Glutamatergic neuron (in vitro differentiated cells): ENCODE data around the gene SERINC2. TPM values are rescaled to one million over a fixed set of nuclear protein-coding genes. Genes with fewer than 3 reads are reported as not detected.

Experiments
- DNase-seq: peaks from one replicate; pipeline ENCODE4 v3.0.0; 2022
- H3K27ac Mint-ChIP-seq: one replicate; pipeline ENCODE4 v1.8.0; 2020; ENCODE audit warnings: mild to moderate bottlenecking, mixed read lengths, inconsistent platforms; ENCODE audit not compliant: unreplicated experiment
- H3K27me3 Mint-ChIP-seq: one replicate; pipeline ENCODE4 v1.8.0; 2020; ENCODE audit warnings: mild to moderate bottlenecking, moderate library complexity, mixed read lengths, inconsistent platforms; ENCODE audit not compliant: unreplicated experiment
- H3K36me3 Mint-ChIP-seq: one replicate; pipeline ENCODE4 v1.8.0; 2020; ENCODE audit warnings: mild to moderate bottlenecking, mixed read lengths, inconsistent platforms; ENCODE audit not compliant: unreplicated experiment
- H3K4me1 Mint-ChIP-seq: one replicate; pipeline ENCODE4 v1.8.0; 2020; ENCODE audit warnings: mild to moderate bottlenecking, low read depth, mixed read lengths, inconsistent platforms; ENCODE audit not compliant: unreplicated experiment
- H3K4me3 Mint-ChIP-seq: one replicate; pipeline ENCODE4 v1.8.0; 2020; ENCODE audit warnings: mild to moderate bottlenecking, mixed read lengths, inconsistent platforms; ENCODE audit not compliant: unreplicated experiment
- H3K9me3 Mint-ChIP-seq: one replicate; pipeline ENCODE4 v1.8.0; 2020; ENCODE audit warnings: mild to moderate bottlenecking, moderate library complexity, mixed read lengths, inconsistent platforms; ENCODE audit not compliant: unreplicated experiment
- long read RNA-seq: library from polyadenylated mRNA; unstranded; transcript quantifications from one replicate; pipeline ENCODE4 v2.0.0, GENCODE V29; 2020; ENCODE audit not compliant: unreplicated experiment
- total RNA-seq: library from RNA; stranded (reverse); fragmentation: NEBNext Ultra II Directional; extraction: Animal tissue kit (Norgen Biotek cat#: 25700); gene quantifications from one replicate; pipeline ENCODE4 v1.2.1, GENCODE V29; 2021; ENCODE audit not compliant: unreplicated experiment
- TF ChIP-seq, protein P1 (sequence below): fragments of 200-600 bp; sonication (generic); IDR thresholded peaks from one replicate; pipeline ENCODE4 v1.5.0; 2021; ENCODE audit not compliant: partially characterized antibody, unreplicated experiment

Gene SERINC2
- total RNA-seq = 36.4 TPM
- long read RNA-seq, transcript SERINC2-201 (10 exons, 1,997 nt) = major isoform, 13 of 24 reads
- long read RNA-seq, partial matches to known transcripts = 7 of 24 reads
- long read RNA-seq, other reads (novel, unspliced or antisense) = 4 of 24 reads

DNA sequence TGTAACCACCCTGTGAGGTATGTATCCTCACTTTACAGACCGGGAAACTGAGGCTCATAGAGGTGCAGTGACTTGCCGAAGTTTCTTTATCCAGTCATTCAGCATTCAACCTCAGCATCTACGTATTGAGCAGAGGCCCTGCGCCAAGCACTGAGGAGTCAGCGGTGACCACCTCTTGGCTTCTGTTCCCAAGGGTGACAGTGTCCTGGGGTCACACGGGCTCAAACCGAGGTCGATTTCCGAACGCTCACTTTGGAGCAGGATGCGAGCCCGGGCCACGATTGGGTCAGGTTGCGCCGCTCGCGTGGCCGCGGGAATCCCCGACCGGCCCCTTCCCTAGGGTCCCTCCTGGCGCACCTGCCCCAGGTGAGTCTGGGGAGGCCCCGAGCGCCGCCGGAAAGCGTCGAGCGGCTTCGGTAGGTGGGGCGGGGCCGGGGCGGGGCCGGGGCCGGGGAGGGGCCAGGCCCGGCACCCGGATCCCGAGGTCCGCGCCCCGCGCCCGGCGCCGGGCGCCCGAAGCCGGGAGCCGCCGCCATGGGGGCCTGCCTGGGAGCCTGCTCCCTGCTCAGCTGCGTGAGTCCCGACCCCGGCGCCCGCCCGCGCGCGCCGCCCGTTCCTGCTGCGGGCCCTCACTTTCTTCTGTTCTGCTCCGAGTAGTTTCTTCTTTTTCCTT is at the start of gene SERINC2:
Gene SERINC2, plus strand, starts transcription at position 482 of the 673 bp plus-strand sequence. Its CDS starts 53 bp downstream, at position 535.
- TF ChIP-seq, protein P1, sequence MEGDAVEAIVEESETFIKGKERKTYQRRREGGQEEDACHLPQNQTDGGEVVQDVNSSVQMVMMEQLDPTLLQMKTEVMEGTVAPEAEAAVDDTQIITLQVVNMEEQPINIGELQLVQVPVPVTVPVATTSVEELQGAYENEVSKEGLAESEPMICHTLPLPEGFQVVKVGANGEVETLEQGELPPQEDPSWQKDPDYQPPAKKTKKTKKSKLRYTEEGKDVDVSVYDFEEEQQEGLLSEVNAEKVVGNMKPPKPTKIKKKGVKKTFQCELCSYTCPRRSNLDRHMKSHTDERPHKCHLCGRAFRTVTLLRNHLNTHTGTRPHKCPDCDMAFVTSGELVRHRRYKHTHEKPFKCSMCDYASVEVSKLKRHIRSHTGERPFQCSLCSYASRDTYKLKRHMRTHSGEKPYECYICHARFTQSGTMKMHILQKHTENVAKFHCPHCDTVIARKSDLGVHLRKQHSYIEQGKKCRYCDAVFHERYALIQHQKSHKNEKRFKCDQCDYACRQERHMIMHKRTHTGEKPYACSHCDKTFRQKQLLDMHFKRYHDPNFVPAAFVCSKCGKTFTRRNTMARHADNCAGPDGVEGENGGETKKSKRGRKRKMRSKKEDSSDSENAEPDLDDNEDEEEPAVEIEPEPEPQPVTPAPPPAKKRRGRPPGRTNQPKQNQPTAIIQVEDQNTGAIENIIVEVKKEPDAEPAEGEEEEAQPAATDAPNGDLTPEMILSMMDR = no peak
- DNase-seq = no peak
- H3K27me3 Mint-ChIP-seq = peaks cover 26% of the 10 kb centered on the region
- peaks cover 27% of the 10 kb centered on the region for H3K9me3 Mint-ChIP-seq
- peak within 1 kb of the TSS; percentile 100 for H3K27ac Mint-ChIP-seq
- peak within 1 kb of the TSS; percentile 100 for H3K4me3 Mint-ChIP-seq
- H3K36me3 Mint-ChIP-seq = no peaks in the 10 kb centered on the region
- H3K4me1 Mint-ChIP-seq = peaks cover 31% of the 10 kb centered on the region

DNA sequence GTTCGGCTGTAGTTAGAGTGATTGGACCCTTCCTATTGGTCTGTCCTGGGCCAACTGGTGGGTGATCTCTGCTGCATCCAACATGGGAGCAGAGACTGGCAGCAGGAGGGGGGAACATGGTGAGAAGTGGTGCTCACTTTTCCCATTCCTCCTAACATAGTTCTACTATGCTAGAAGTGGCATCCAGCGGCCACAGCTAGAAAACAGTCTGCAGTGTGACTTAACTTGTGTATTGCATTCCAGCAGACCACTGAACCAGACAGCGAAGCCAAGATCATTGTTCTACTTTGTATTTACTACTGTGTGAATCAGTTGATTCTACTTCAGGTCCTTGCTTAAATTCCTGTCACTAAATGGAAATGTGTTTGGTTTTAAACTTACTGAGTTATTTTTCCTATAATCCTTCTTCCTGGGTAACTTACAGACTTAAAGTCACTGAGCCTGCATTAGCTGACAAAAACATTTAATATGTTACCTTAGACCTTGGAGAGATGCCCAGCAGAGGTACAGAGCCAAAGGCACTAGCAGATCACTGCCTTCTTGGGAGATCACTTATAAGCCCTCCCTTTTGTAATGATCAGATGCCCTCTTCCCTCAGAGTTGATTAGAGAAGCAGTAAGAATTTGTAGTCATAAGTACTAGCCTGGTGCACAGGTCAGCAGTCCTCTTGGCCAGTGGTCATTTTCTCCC is 48.3 kb upstream of the SERINC2 start:
- no peak for DNase-seq
- peaks cover 3% of the 10 kb centered on the region for H3K9me3 Mint-ChIP-seq
- H3K27ac Mint-ChIP-seq = no peak overlapping the region
- peaks cover 8% of the 10 kb centered on the region for H3K36me3 Mint-ChIP-seq
- peaks cover 8% of the 10 kb centered on the region for H3K4me1 Mint-ChIP-seq
- H3K27me3 Mint-ChIP-seq = no peaks in the 10 kb centered on the region
- TF ChIP-seq, protein P1 = no peak
- no peak overlapping the region for H3K4me3 Mint-ChIP-seq

DNA sequence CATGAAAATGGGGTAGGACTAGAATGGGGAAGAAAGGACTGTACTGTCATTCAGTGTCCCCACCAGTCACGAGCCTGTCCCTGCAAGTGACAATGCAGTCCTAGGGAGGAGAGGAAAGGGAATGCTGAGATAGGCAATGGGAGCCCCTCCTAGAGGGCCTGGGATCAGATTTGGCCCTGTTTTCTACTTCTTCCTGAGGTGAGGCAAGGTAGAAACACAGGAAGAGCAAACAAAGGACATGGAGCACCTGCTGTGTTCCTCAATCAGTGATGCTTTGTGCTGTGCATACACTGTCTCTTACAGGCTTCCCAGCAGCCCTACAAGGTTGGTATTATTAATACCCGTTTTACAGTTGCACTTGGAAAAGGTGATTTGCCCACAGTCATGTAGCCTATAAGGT is 46.2 kb upstream of the SERINC2 start:
- no peak overlapping the region for H3K27ac Mint-ChIP-seq
- TF ChIP-seq, protein P1 = no peak
- H3K27me3 Mint-ChIP-seq = no peaks in the 10 kb centered on the region
- peaks cover 5% of the 10 kb centered on the region for H3K36me3 Mint-ChIP-seq
- DNase-seq = no peak
- peaks cover 3% of the 10 kb centered on the region for H3K9me3 Mint-ChIP-seq
- no peak overlapping the region for H3K4me3 Mint-ChIP-seq
- H3K4me1 Mint-ChIP-seq = peaks cover 20% of the 10 kb centered on the region

DNA sequence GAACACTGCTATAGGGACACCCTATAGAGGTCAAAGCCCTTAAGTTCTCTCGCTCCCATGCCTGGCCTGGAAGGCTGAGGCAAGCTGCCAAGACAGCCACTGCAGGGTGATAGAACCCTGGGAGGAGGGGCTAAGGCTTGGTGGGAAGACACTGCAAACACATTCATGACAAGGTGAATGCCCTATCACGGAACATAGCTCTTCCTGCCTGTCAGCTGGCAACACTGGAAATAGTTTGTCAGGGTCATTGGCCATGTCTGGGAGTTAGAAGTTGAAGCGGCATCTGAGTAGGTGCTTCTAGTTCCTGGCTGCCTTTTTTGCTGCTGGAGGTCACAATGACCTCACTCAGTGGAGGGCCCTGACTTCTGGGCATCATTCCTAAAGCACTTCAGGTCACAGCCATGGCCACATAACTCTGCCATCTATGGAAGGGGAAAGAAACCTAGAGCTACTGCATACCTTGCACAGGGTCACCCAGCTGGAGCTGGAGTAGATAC is 44.4 kb upstream of the SERINC2 start:
- Mint-ChIP-seq H3K27ac (no peak overlapping the region), H3K4me3 (peak overlapping the region; percentile 38), H3K4me1 (peaks cover 29% of the 10 kb centered on the region), H3K36me3 (peaks cover 5% of the 10 kb centered on the region), H3K9me3 (peaks cover 3% of the 10 kb centered on the region), H3K27me3 (peaks cover 7% of the 10 kb centered on the region)
- TF ChIP-seq, protein P1 = no peak
- DNase-seq = no peak
